ENCODE results near the gene TNFAIP1.

DNA sequence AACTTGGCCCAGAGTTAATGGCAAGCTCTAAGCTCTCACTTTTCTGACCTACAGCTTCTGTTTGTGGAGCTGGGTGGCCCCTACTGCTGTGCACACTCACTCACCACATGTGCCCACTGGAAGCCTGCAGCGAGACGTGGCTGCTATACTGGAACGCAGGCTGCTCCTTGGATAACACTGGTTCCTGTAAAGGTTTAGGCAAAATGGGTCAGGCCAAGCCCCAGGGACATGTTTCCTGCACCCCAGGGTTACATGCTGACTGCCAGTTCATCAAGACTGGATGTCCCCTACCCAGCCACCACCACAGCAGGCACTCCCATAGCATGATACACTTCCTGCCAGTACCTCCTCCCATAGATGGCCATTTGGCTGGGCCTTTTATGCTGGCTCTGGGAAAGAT is 13.4 kb downstream of the TNFAIP1 start:
- TF ChIP-seq POLR2A (IDR thresholded peaks at IDR 0.05), result no peak
- TF ChIP-seq, protein P1, sequence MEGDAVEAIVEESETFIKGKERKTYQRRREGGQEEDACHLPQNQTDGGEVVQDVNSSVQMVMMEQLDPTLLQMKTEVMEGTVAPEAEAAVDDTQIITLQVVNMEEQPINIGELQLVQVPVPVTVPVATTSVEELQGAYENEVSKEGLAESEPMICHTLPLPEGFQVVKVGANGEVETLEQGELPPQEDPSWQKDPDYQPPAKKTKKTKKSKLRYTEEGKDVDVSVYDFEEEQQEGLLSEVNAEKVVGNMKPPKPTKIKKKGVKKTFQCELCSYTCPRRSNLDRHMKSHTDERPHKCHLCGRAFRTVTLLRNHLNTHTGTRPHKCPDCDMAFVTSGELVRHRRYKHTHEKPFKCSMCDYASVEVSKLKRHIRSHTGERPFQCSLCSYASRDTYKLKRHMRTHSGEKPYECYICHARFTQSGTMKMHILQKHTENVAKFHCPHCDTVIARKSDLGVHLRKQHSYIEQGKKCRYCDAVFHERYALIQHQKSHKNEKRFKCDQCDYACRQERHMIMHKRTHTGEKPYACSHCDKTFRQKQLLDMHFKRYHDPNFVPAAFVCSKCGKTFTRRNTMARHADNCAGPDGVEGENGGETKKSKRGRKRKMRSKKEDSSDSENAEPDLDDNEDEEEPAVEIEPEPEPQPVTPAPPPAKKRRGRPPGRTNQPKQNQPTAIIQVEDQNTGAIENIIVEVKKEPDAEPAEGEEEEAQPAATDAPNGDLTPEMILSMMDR (IDR thresholded peaks at IDR 0.05), result no peak
- TF ChIP-seq EP300 (IDR thresholded peaks at IDR 0.05), result no peak
